Osteocyte (in vitro differentiated cells): ENCODE results near the gene CCDC47. TPM values are rescaled to one million over a fixed set of nuclear protein-coding genes. Genes with fewer than 3 reads are reported as not detected.

Experiments
- DNase-seq: peaks from one replicate; pipeline ENCODE4 v3.0.0; 2021; ENCODE audit warnings: mixed read lengths; ENCODE audit not compliant: unreplicated experiment; ENCODE audit errors: extremely low spot score
- H3K27ac Mint-ChIP-seq: one replicate; pipeline ENCODE4 v1.8.0; 2021; ENCODE audit warnings: mild to moderate bottlenecking, mixed read lengths; ENCODE audit not compliant: unreplicated experiment
- H3K27me3 Mint-ChIP-seq: one replicate; pipeline ENCODE4 v1.8.0; 2021; ENCODE audit warnings: mixed read lengths; ENCODE audit not compliant: unreplicated experiment
- H3K36me3 Mint-ChIP-seq: one replicate; pipeline ENCODE4 v1.8.0; 2021; ENCODE audit warnings: mixed read lengths; ENCODE audit not compliant: unreplicated experiment
- H3K4me1 Mint-ChIP-seq: one replicate; pipeline ENCODE4 v1.8.0; 2021; ENCODE audit warnings: mixed read lengths; ENCODE audit not compliant: unreplicated experiment
- H3K4me3 Mint-ChIP-seq: one replicate; pipeline ENCODE4 v1.8.0; 2021; ENCODE audit warnings: mild to moderate bottlenecking, moderate library complexity, mixed read lengths; ENCODE audit not compliant: unreplicated experiment
- H3K9me3 Mint-ChIP-seq: one replicate; pipeline ENCODE4 v1.8.0; 2021; ENCODE audit warnings: mixed read lengths; ENCODE audit not compliant: unreplicated experiment
- total RNA-seq: library from RNA; stranded (reverse); gene quantifications from 2 replicates; pipeline ENCODE4 v1.2.1, GENCODE V29; 2021
- TF ChIP-seq, protein P1 (sequence below): fragments of 200-600 bp; sonication (generic); IDR thresholded peaks from 2 replicates; pipeline ENCODE4 v1.5.0; 2021; ENCODE audit warnings: antibody characterized with exemption, mild to moderate bottlenecking, moderate library complexity

The CCDC47 gene
- total RNA-seq, 1 donor from 2014 or later, result 80.6 TPM

DNA sequence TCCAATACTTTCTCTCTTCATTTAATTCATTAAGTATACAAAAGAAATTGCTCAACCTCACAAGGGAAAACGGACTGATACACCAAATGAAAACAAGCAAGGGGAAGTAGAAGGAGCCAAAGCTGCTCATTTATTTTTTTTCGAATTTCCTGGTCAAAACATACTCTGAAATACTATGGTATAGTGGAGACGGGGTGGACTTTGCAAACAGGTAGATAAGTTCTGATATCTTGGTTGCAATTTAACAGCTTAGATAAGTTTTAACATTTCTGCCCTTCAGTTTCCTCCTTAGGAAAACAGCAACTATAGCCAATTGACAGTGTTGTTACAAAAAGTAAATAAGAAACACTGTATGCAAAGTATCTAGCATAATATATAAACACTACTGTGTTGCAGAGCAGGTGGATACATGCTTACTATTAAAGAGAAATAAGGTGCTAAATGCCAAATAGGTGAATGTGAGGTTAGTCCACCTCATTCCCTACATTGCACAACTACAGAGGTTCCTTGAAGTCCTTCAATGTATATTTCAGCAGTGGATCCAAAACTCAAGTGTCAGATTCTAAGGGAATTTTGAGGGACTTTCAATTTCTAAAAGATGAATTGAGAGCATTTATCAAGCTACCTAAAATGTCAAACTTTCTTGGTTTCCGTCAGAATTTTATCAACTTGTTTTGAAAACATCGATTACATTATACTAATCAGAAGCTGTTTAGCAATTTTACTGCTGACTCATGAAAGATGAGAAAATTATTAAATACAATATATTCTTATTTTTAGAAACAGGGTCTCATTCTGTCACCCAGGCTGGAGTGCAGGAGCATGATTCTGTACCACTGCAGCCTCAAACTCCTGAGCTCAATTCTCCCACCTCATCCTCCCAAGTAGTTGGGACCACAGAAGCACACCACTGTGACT is 11.0 kb downstream of the CCDC47 start:
- Mint-ChIP-seq H3K9me3 (no peaks in the 10 kb centered on the region), H3K4me3 (no peak overlapping the region), H3K27me3 (no peaks in the 10 kb centered on the region), H3K36me3 (peaks cover 38% of the 10 kb centered on the region), H3K4me1 (no peaks in the 10 kb centered on the region), H3K27ac (no peak overlapping the region)
- TF ChIP-seq, protein P1, sequence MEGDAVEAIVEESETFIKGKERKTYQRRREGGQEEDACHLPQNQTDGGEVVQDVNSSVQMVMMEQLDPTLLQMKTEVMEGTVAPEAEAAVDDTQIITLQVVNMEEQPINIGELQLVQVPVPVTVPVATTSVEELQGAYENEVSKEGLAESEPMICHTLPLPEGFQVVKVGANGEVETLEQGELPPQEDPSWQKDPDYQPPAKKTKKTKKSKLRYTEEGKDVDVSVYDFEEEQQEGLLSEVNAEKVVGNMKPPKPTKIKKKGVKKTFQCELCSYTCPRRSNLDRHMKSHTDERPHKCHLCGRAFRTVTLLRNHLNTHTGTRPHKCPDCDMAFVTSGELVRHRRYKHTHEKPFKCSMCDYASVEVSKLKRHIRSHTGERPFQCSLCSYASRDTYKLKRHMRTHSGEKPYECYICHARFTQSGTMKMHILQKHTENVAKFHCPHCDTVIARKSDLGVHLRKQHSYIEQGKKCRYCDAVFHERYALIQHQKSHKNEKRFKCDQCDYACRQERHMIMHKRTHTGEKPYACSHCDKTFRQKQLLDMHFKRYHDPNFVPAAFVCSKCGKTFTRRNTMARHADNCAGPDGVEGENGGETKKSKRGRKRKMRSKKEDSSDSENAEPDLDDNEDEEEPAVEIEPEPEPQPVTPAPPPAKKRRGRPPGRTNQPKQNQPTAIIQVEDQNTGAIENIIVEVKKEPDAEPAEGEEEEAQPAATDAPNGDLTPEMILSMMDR, result no peak
- no peak for DNase-seq

GRCh38 chr17:63760771-63761539 is 12.4 kb downstream of the CCDC47 start:
- TF ChIP-seq, protein P1, result no peak
- Mint-ChIP-seq H3K4me3 (no peak overlapping the region), H3K27me3 (no peaks in the 10 kb centered on the region), H3K27ac (no peak overlapping the region), H3K9me3 (no peaks in the 10 kb centered on the region), H3K36me3 (peaks cover 43% of the 10 kb centered on the region), H3K4me1 (no peaks in the 10 kb centered on the region)
- DNase-seq, result no peak

- H3K9me3 Mint-ChIP-seq, result no peaks in the 10 kb centered on the region
- H3K27me3 Mint-ChIP-seq, result no peaks in the 10 kb centered on the region
- H3K4me3 Mint-ChIP-seq, result no peak overlapping the region
- DNase-seq, result no peak
- H3K36me3 Mint-ChIP-seq, result peaks cover 43% of the 10 kb centered on the region
- H3K27ac Mint-ChIP-seq, result no peak overlapping the region
- H3K4me1 Mint-ChIP-seq, result no peaks in the 10 kb centered on the region
- TF ChIP-seq, protein P1, result no peak
These were observed 15.0 kb downstream of the CCDC47 start for GRCh38 chr17:63758428-63758827.

GRCh38 chr17:63754046-63754445 is 19.4 kb downstream of the CCDC47 start:
- Mint-ChIP-seq H3K27ac (no peak overlapping the region), H3K36me3 (peaks cover 42% of the 10 kb centered on the region), H3K4me3 (no peak overlapping the region), H3K4me1 (no peaks in the 10 kb centered on the region), H3K9me3 (no peaks in the 10 kb centered on the region), H3K27me3 (no peaks in the 10 kb centered on the region)
- no peak for DNase-seq
- TF ChIP-seq, protein P1, result no peak

GRCh38 chr17:63753215-63753614 is 20.2 kb downstream of the CCDC47 start:
- H3K27me3 Mint-ChIP-seq, result no peaks in the 10 kb centered on the region
- DNase-seq, result no peak
- H3K27ac Mint-ChIP-seq, result no peak overlapping the region
- peaks cover 41% of the 10 kb centered on the region for H3K36me3 Mint-ChIP-seq
- no peaks in the 10 kb centered on the region for H3K9me3 Mint-ChIP-seq
- TF ChIP-seq, protein P1, result no peak
- no peaks in the 10 kb centered on the region for H3K4me1 Mint-ChIP-seq
- no peak overlapping the region for H3K4me3 Mint-ChIP-seq
